ENCODE measurements around the gene VSX2.

GRCh38 chr14:74223016-74223415 is 16.2 kb upstream of the VSX2 start:
- TF ChIP-seq CTCF (conservative IDR thresholded peaks at IDR 0.05 in 1 of 2, IDR thresholded peaks at IDR 0.05 in 1 of 2; ENCODE audit: low read depth in 1 of 2, low read length in 2 of 2) (no peak), EZH2 (IDR thresholded peaks at IDR 0.05; ENCODE audit: low read length, missing control alignments) (no peak)
